Measurements from ENCODE around the gene MYH14. TPM values are rescaled to one million over a fixed set of nuclear protein-coding genes. Genes with fewer than 3 reads are reported as not detected.

MYH14 gene
- total and polyA plus RNA-seq, 10 of the 15 experiments (the other 5 are each of a cell fraction or from before 2014, with no cell fraction given): 0.06 to 0.69 (median 0.15) TPM; not detected in 4

DNA sequence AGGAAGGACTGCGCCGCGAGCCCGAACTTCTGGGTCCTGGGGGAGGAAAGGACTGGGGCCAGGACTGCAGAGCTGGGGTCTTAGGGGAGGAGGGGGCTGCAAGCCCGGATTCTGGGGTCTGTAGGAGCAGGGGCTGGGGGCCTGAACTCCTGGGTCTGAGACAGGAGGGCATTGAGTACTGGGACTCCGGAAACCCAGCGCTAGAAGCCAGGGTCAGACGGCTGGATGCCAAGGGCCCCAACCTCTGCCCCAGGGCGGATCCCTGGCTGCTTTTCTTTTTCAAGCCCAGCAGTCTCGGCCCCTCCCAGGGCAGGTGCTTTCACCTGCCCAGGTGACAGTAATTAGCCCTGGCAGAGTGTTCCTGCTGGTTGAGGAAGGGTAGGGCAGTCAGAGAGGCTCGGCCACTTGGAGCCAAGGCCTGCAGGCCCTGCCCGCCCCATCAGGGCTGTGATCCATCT lies 2.3 kb downstream of the MYH14 start:
- SMC1A ChIA-PET (ENCODE audit: uncharacterized antibody, unreplicated experiment): no interaction called here
- Histone ChIP-seq H3K9me3 (replicated peaks; ENCODE audit: control insufficient read depth, insufficient read depth, low read length) (no peaks in the 10 kb centered on the region; the same call in 2 of the 3 replicates), H3K4me1 (ENCODE audit: control insufficient read depth, insufficient read depth, low read length) (no peaks in the 10 kb centered on the region), H3K4me3 (no peak overlapping the region), H3K27ac (ENCODE audit: control insufficient read depth, insufficient read depth) (no peak overlapping the region), H3K9ac (ENCODE audit: control insufficient read depth, insufficient read depth, low read length) (no peak overlapping the region), H3K27me3 (replicated peaks in 1 of 2; ENCODE audit: control insufficient read depth in 2 of 2, insufficient read depth in 2 of 2, low read length in 1 of 2) (peaks cover 0 to 3% of the 10 kb centered on the region in 2 experiments; a peak in 1 of 4 replicates), H4K20me1 (ENCODE audit: control insufficient read depth, insufficient read depth) (no peaks in the 10 kb centered on the region), H3K36me3 (ENCODE audit: control insufficient read depth in 2 of 2, insufficient read depth in 2 of 2, low read length in 1 of 2) (no peaks in the 10 kb centered on the region), H3K79me2 (ENCODE audit: control insufficient read depth, insufficient read depth, low read length) (no peaks in the 10 kb centered on the region), H2AFZ (ENCODE audit: control insufficient read depth, low read depth, low read length) (no peak overlapping the region), H3K4me2 (ENCODE audit: control insufficient read depth, insufficient read depth) (no peak overlapping the region)
- CTCF ChIA-PET: interaction anchor here (0.6 kb wide), 1 partner anchor 47 kb away, joined by 3 read pairs; no protein-coding TSS in a partner anchor
- TF ChIP-seq SUPT20H (IDR thresholded peaks at IDR 0.05; ENCODE audit: borderline replicate concordance, control insufficient read depth, low read depth, low read length): no peak
- no peak for TF ChIP-seq TBL1XR1 (IDR thresholded peaks at IDR 0.05; ENCODE audit: low read depth, low read length)
- TF ChIP-seq MTA2 (IDR thresholded peaks at IDR 0.05; ENCODE audit: low read depth): no peak
- no peak for TF ChIP-seq SP1 (IDR thresholded peaks at IDR 0.05; ENCODE audit: low read depth, low read length)
- no peak for TF ChIP-seq MEF2B (IDR thresholded peaks at IDR 0.05; ENCODE audit: partially characterized antibody, poor library complexity, severe bottlenecking)
- no peak for TF ChIP-seq MYB (IDR thresholded peaks at IDR 0.05; ENCODE audit: borderline replicate concordance, low read depth, low read length)
- no peak for TF ChIP-seq CUX1 (IDR thresholded peaks at IDR 0.05; ENCODE audit: insufficient replicate concordance, low read depth, low read length)
- TF ChIP-seq, protein P1, sequence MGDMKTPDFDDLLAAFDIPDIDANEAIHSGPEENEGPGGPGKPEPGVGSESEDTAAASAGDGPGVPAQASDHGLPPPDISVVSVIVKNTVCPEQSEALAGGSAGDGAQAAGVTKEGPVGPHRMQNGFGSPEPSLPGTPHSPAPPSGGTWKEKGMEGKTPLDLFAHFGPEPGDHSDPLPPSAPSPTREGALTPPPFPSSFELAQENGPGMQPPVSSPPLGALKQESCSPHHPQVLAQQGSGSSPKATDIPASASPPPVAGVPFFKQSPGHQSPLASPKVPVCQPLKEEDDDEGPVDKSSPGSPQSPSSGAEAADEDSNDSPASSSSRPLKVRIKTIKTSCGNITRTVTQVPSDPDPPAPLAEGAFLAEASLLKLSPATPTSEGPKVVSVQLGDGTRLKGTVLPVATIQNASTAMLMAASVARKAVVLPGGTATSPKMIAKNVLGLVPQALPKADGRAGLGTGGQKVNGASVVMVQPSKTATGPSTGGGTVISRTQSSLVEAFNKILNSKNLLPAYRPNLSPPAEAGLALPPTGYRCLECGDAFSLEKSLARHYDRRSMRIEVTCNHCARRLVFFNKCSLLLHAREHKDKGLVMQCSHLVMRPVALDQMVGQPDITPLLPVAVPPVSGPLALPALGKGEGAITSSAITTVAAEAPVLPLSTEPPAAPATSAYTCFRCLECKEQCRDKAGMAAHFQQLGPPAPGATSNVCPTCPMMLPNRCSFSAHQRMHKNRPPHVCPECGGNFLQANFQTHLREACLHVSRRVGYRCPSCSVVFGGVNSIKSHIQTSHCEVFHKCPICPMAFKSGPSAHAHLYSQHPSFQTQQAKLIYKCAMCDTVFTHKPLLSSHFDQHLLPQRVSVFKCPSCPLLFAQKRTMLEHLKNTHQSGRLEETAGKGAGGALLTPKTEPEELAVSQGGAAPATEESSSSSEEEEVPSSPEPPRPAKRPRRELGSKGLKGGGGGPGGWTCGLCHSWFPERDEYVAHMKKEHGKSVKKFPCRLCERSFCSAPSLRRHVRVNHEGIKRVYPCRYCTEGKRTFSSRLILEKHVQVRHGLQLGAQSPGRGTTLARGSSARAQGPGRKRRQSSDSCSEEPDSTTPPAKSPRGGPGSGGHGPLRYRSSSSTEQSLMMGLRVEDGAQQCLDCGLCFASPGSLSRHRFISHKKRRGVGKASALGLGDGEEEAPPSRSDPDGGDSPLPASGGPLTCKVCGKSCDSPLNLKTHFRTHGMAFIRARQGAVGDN (IDR thresholded peaks at IDR 0.05): no peak
- TF ChIP-seq SIX5 (IDR thresholded peaks at IDR 0.05; ENCODE audit: low read depth, low read length, severe bottlenecking): no peak
- no peak for TF ChIP-seq SMC3 (IDR thresholded peaks at IDR 0.05; ENCODE audit: borderline replicate concordance, low read length)
- TF ChIP-seq KDM1A (IDR thresholded peaks at IDR 0.05; ENCODE audit: borderline replicate concordance): no peak
- TF ChIP-seq BHLHE40 (IDR thresholded peaks at IDR 0.05; ENCODE audit: borderline replicate concordance in 1 of 2, low read depth in 2 of 2, low read length in 1 of 2): no peak
- no peak for TF ChIP-seq IRF4 (IDR thresholded peaks at IDR 0.05; ENCODE audit: low read depth, low read length)
- DNase-seq (ENCODE audit: low read depth, low spot score): no peak
- in situ Hi-C loops (cut with MboI): no loop called here
- 12% methylated on average over 12 of the region's 12 CpGs for WGBS (ENCODE audit: insufficient coverage, insufficient replicate concordance, low lambda C conversion rate, missing lambda C conversion rate)
- intact Hi-C loops (cut with micrococcal nuclease; ENCODE audit: unreplicated experiment): no loop called here
- RAD21 ChIA-PET (ENCODE audit: unreplicated experiment): no interaction called here
- no peak for ATAC-seq
- no peak for FAIRE-seq
- BruUV-seq (replicated peaks): no TSS peak
- POLR2A ChIA-PET: no interaction called here

Measured in GM12878 (cell line).